Adrenal gland (tissue), 5 donors: ENCODE data around the gene HDAC11.
"Not testable (repeated sequence)": the region's sequence is repeated elsewhere in the genome, so short reads cannot be mapped to it uniquely, and the experiment has no call there.

ENCODE experiments used
- CTCF ChIP-seq, 6 experiments: fragments of 450-650 bp in 4 of 6; fragments of 200-600 bp in 2 of 6; sonication (generic) in 1 of 6; IDR thresholded peaks; 1 replicate in 5 of 6; 2 replicates in 1 of 6; pipeline versions ENCODE4 v1.5.1 to v1.8.0; 2016 to 2021; ENCODE audit warnings: antibody characterized with exemption in 6 of 6, mild to moderate bottlenecking in 2 of 6, moderate library complexity in 1 of 6
- POLR2A ChIP-seq, 2 donors: fragments of 450-650 bp; IDR thresholded peaks; one replicate each; pipeline ENCODE4 v1.6.1; 2017; ENCODE audit warnings: antibody characterized with exemption in 2 of 2, mild to moderate bottlenecking in 2 of 2, moderate library complexity in 1 of 2
- donor health status: DM: no; HTN: no; CAD: no.

DNA sequence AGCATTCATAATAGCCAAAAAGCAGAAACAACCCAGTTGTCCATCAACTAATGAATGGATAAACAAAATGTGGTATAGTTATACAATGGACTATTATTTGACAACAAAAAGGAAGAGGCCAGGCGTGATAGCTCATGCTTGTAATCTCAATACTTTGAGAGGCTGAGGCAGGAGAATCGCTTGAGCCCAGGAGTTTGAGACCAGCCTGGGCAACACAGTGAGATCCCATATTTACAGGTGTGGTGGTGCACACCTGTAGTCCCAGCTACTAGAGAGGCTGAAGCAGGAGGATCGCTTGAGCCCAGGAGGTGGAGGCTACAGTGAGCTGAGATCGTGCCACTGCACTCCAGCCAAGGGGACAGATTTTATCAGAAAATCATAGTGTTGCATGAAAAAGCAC is 43.9 kb upstream of the HDAC11 start:
- TF ChIP-seq CTCF, POLR2A (IDR thresholded peaks at IDR 0.05): not testable (repeated sequence)
